Inflammatory macrophage treated with lipopolysaccharide for 1 hour (primary cell): ENCODE data around the gene WWP2.
"Not testable (repeated sequence)": the region's sequence is repeated elsewhere in the genome, so short reads cannot be mapped to it uniquely, and the experiment has no call there.

Source experiments
- DNase-seq, 2 donors: peaks; one replicate each; pipeline ENCODE4 v3.0.0-alpha.2; 2020 to 2022

The WWP2 gene

GRCh38 chr16:69929480-69929879 lies 167.3 kb downstream of the WWP2 start:
- no peak for DNase-seq

GRCh38 chr16:69930117-69930776 lies 168.1 kb downstream of the WWP2 start:
- peak; percentile 3 to 67 for DNase-seq

GRCh38 chr16:69931631-69932030 lies 169.5 kb downstream of the WWP2 start:
- no peak for DNase-seq

GRCh38 chr16:69932228-69932627 lies 170.1 kb downstream of the WWP2 start:
- no peak for DNase-seq

GRCh38 chr16:69932691-69933392 lies 170.7 kb downstream of the WWP2 start:
- no peak for DNase-seq

GRCh38 chr16:69934044-69934443 lies 171.9 kb downstream of the WWP2 start:
- no peak for DNase-seq

GRCh38 chr16:69934751-69935150 lies 172.6 kb downstream of the WWP2 start:
- no peak for DNase-seq

GRCh38 chr16:69935278-69935711 lies 173.2 kb downstream of the WWP2 start:
- DNase-seq, result no peak

- DNase-seq, result no peak
Measured at GRCh38 chr16:69935740-69936139, 173.6 kb downstream of the WWP2 start.

- no peak for DNase-seq
Measured at GRCh38 chr16:69936252-69936651, 174.1 kb downstream of the WWP2 start.

- DNase-seq, result no peak
Measured at GRCh38 chr16:69936751-69937211, 174.6 kb downstream of the WWP2 start.

- DNase-seq, result no peak
Measured at GRCh38 chr16:69937465-69937951, 175.4 kb downstream of the WWP2 start.

GRCh38 chr16:69938981-69939820 lies 177.1 kb downstream of the WWP2 start:
- DNase-seq, result no peak

GRCh38 chr16:69939821-69940585 lies 177.9 kb downstream of the WWP2 start:
- no peak for DNase-seq

- DNase-seq, result no peak
Measured at GRCh38 chr16:69940676-69941075, 178.5 kb downstream of the WWP2 start.

- DNase-seq, result peak in 1 of 2 donors; percentile 4
Measured at GRCh38 chr16:69941251-69942098, 179.3 kb downstream of the WWP2 start.

GRCh38 chr16:69942099-69942491 lies 180.0 kb downstream of the WWP2 start:
- peak in 1 of 2 donors; percentile 2 for DNase-seq

GRCh38 chr16:69942627-69943170 lies 180.6 kb downstream of the WWP2 start:
- DNase-seq, result no peak

- DNase-seq, result not testable (repeated sequence)
Measured at GRCh38 chr16:69943241-69944036, 181.3 kb downstream of the WWP2 start.

GRCh38 chr16:69950411-69950810 lies 188.3 kb downstream of the WWP2 start:
- DNase-seq, result not testable (repeated sequence)
